ENCODE measurements around the gene EEF1AKMT1.

The EEF1AKMT1 gene, protein sequence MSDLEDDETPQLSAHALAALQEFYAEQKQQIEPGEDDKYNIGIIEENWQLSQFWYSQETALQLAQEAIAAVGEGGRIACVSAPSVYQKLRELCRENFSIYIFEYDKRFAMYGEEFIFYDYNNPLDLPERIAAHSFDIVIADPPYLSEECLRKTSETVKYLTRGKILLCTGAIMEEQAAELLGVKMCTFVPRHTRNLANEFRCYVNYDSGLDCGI

GRCh38 chr13:20773194-20774080 is at the start of gene EEF1AKMT1:
EEF1AKMT1 (minus strand) TSS chr13:20773961; CDS start chr13:20757598, 16,363 bp downstream.
- peak; percentile 94 for DNase-seq

DNA sequence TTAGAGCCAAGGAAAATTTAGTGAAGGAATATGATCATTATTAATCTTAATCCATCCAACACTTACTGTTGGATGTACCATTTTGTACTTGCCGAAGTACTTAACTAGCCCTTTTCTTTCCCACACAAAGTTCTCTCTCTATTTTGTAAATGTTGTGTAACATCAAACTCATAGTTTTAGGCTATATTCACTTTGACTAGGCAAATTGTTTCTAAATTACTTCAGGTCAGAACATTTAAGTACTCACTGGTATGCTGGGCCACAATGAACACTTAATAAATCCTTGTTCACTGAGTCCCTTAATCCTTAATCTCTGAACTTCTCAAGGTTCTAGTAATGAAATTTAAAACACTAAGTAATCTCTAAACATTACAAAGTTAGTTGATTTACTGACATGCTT is 49.3 kb upstream of the EEF1AKMT1 start:
- no peak for DNase-seq

GRCh38 chr13:20822406-20822805 is 48.6 kb upstream of the EEF1AKMT1 start:
- DNase-seq, result no peak

- DNase-seq, result no peak
Observed at GRCh38 chr13:20819715-20820114, 46.0 kb upstream of the EEF1AKMT1 start.

- no peak for DNase-seq
Observed at GRCh38 chr13:20815464-20815863, 41.7 kb upstream of the EEF1AKMT1 start.

GRCh38 chr13:20814224-20814910 is 40.6 kb upstream of the EEF1AKMT1 start:
- DNase-seq, result no peak

GRCh38 chr13:20812890-20813289 is 39.1 kb upstream of the EEF1AKMT1 start:
- no peak for DNase-seq

- DNase-seq, result no peak
Observed at GRCh38 chr13:20810808-20811207, 37.0 kb upstream of the EEF1AKMT1 start.

GRCh38 chr13:20808874-20809273 is 35.1 kb upstream of the EEF1AKMT1 start:
- DNase-seq, result no peak

GRCh38 chr13:20803180-20803965 is 29.6 kb upstream of the EEF1AKMT1 start:
- no peak for DNase-seq

GRCh38 chr13:20801707-20802106 is 27.9 kb upstream of the EEF1AKMT1 start:
- no peak for DNase-seq

- DNase-seq, result no peak
Observed at GRCh38 chr13:20799726-20800416, 26.1 kb upstream of the EEF1AKMT1 start.

DNA sequence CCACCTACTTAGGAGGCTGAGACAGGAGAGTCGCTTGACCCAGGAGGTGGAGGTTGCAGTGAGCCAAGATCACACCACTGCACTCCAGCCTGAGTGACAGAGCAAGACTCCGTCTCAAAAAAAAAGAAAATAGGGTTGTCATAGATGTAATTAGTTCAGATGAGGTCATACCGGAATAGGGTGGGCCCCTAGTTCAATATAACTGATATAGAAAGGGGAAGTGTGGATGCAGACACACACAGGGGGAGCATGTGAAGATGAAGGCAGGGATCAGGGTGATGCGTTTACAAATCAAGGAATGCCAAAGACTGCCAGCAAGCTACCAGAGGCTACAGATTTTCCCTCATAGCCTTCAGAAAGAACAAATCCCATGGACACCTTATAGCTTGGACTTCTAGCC is 24.3 kb upstream of the EEF1AKMT1 start:
- peak; percentile 1 to 15 for DNase-seq

GRCh38 chr13:20796791-20797508 is 23.2 kb upstream of the EEF1AKMT1 start:
- no peak for DNase-seq

DNA sequence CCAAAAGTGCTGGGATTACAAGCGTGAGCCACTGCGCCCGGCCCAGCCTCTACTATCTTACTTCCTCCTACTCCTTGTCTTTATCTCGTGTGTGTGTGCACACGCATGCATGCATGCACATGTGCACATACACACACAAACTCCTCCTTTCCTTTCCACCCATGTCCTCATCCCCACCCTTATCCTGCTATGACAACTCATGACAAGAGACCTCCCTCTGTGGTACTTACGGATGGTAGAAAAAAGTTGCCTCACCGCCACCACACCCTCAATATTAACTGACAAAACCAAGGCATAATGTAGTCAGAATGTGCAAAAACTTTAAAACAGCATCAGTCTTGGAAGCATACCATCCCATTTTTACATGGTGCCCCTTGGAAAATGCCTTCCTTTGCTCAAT is 15.9 kb upstream of the EEF1AKMT1 start:
- DNase-seq, result no peak

- no peak for DNase-seq
Observed at GRCh38 chr13:20788312-20788711, 14.6 kb upstream of the EEF1AKMT1 start.

DNA sequence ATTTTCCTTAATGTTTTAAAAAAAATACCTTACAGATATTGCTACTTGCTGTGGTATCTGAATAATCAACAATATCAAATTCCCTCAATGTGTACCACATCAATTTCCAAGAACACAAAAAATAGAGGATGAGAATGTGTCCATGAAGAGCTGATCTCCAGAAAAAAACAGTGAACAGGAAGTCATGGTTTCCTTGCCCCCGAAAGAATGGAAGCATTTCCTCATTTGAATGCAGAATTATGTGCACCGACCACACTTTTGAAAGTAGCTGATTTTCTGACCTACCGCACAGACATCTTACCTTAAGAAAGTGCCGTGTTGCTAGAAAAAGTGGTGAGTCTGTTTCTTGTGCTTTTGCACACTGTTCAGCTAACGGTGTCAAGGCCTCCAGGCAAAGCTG is 13.4 kb upstream of the EEF1AKMT1 start:
- DNase-seq, result no peak

DNA sequence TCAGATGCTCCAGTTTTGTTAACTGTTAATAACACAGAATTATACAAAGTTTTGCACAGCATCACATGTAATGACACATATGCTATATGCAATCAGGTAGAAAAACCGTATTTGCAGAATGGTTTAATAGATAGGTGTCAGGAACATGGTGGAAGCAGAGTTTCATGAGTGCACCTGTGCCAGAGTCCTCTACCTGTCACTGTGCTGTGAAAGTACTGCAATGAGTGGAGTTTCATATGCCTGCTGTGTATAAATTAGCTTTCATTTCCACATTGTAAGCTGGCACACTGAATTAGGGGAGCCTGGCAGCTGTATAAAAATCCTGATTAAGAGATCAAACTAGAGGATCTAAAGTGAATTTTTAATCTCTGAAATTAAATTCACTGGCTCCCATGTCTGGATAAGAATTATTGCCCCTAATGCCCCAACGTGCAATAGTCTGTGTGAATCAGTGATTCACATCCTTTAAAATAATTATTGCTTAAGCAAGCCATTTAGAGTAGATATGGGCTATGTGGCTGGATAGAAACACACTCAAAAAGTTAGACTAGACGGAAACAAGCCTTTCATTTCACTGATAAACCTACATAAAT is 8.5 kb upstream of the EEF1AKMT1 start:
- no peak for DNase-seq

DNA sequence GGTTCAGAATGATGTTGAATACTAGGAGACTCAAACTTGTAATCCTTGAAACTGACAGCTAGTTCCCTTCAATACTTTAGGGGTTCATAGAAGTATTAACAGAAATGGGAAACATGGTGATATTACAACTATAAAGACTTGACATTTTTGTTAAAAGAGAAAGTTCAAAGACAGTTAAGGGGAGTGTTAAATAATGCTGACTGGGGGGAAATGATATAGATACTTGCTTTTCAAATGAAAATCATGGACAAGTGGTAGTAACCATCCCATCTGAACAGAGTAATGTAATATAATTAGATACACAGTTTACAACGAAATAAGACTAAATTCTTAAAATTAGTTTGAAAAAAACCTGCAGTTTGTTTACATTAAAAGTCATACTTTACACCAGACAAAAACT is 6.6 kb upstream of the EEF1AKMT1 start:
- DNase-seq, result no peak

DNA sequence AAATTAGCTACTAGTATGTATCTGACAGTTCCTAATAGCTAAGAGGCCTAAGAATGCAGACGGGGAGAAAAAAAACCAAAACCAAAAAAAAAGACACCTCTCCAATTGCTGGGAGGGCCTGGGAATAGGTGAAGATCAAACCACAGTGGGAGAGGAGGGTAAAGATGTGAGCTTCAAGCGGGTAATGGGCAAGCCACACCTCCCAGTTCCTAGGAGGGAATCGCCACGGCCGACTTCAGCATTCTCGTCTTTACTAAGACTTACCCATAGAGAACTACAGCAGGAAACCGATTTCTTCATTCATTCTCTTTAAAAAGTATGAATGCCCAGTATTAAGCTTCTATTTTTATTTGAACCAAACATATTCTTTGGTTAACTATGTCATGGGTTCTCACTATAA is 5.6 kb upstream of the EEF1AKMT1 start:
- DNase-seq, result no peak

- no peak for DNase-seq
Observed at GRCh38 chr13:20778311-20778710, 4.5 kb upstream of the EEF1AKMT1 start.

Data from CD4-positive, alpha-beta T cell treated with Interleukin-4 for 1 hour (primary cell).